GM12873 (cell line): ENCODE results near the gene DNM3.

Experiments
- TF ChIP-seq, protein P1 (sequence below): IDR thresholded peaks from 2 replicates; pipeline ENCODE4 v1.5.1; 2012; ENCODE audit warnings: low read depth, mild to moderate bottlenecking, moderate library complexity, low read length, control low read depth; ENCODE audit not compliant: insufficient read depth; ENCODE audit errors: missing control alignments

Gene DNM3

DNA sequence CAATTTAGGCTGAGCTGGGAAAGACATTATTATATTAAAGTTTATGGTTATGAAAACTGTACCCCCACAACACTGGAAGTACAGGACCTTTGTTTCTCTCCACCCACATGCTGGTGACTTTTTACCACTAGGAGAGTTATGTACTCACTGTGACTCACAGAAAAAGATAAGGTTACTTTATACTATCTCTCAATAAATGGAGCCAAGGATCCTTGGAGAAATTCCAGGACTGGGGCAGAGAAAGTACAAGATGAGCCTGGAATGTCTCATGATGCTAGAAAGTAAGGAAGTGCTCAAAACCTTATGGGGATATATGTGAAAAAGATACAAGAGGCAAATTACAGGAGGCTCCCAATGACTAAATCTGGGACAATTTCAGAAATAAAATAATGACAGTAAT lies 515.3 kb downstream of the DNM3 start:
- TF ChIP-seq, protein P1, sequence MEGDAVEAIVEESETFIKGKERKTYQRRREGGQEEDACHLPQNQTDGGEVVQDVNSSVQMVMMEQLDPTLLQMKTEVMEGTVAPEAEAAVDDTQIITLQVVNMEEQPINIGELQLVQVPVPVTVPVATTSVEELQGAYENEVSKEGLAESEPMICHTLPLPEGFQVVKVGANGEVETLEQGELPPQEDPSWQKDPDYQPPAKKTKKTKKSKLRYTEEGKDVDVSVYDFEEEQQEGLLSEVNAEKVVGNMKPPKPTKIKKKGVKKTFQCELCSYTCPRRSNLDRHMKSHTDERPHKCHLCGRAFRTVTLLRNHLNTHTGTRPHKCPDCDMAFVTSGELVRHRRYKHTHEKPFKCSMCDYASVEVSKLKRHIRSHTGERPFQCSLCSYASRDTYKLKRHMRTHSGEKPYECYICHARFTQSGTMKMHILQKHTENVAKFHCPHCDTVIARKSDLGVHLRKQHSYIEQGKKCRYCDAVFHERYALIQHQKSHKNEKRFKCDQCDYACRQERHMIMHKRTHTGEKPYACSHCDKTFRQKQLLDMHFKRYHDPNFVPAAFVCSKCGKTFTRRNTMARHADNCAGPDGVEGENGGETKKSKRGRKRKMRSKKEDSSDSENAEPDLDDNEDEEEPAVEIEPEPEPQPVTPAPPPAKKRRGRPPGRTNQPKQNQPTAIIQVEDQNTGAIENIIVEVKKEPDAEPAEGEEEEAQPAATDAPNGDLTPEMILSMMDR = no peak

DNA sequence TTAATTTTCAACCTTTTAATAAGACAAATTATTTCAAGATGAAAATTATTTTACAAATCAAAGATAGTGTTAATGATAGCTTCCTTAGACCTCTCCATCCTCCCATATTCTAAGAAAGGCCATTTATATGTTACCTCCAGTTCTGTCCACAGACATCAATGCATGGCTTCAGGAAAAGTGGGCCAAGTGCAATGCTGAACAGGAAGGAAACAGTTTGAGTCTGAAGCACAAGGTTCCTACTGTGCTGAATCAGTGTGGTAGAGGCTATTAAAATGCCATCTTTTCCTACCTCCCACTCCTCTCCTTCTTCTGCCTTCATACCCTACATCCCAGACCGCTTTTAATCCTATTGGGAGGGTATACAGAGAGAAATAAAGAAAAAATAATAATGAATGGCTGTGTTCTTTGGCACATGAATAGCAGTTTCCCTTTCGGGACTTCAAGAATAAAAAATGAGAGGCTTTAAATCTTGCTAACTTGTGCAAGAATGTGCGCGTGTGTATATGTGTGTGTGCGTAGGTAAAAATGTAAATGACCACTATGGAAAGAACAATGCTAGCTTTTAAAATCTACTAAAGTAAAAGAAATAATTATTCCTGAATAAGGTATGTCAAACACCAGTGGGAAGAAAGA lies 516.6 kb downstream of the DNM3 start:
- TF ChIP-seq, protein P1 = no peak

DNA sequence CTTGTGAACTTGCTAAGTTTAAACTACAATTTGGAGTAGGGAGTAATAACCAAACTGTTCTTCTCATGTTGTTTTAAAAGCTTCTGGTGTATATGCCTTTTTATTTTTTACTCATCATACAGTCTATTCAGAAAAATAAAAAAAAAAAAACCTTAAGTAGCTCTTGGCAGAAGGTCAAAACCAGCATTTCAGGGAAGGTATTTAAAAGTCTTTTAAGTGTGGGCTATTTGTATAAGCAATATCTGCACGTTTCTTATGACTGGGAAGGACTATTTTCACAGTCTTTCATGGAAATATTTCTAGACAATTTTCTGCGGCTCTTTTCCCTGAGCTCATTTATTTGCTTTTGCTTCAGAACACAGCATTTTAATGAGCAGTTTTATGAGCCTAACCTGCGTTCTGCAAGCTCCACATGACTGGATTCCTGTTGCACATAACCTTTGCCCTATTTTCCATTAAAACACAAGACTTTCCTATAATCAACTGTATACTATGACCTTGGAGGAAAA lies 518.2 kb downstream of the DNM3 start:
- TF ChIP-seq, protein P1 = no peak

DNA sequence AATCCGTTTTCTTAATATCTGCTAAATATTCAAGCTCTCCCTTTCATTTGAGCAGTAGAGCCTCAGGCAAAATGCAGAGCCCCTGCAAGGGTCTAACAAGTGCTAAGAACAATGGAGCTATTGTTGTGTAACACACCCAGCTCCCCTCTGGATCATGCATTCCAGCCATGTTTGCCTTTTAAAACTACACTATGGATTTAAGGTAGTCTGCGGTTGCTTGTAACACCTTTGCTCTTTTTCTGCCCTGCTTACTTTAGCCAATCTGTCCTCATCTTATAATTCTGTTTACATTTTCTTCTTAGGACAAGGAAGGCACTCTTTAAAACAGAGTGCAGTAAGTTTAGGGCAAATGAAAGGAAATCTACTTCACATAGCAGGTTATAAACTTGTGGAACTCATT lies 519.2 kb downstream of the DNM3 start:
- TF ChIP-seq, protein P1 = no peak

DNA sequence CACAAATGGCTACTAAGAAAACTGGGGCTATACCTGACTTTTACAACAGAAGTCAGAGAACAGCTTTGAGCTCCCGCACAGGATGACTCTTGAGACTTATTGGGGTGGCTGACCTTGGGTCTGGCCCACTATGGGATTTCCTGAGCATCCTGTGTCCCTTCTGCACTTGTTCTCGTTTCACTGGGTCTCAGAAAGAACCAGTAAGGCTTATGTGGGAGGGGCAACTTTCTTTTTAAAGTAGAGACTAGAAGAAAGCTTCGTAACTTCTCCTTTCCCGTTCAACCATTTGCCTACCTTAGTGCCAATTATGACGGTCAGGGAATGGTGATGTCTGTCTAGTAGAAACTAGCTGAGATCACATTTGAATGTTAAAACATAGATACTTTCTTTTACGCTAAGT lies 519.7 kb downstream of the DNM3 start:
- TF ChIP-seq, protein P1 = no peak

DNA sequence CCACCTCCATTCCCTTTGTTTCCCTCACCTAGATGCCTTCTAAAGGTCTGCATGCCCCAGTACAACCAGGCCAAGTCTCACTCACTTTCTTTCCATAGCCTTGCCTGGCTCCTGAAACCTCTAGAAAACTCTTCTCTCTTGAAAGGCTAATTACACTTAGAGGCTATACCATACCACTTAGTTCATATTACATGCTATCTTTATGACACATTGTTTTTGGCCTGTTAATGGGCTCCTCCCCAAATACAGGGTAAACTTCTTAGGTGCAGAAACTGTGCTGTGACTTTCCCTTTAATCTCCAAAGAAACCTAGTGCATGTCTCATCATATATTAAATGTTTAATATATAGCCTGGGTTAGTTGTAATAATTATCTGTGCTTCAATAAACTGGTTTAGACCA lies 522.6 kb downstream of the DNM3 start:
- TF ChIP-seq, protein P1 = no peak

DNA sequence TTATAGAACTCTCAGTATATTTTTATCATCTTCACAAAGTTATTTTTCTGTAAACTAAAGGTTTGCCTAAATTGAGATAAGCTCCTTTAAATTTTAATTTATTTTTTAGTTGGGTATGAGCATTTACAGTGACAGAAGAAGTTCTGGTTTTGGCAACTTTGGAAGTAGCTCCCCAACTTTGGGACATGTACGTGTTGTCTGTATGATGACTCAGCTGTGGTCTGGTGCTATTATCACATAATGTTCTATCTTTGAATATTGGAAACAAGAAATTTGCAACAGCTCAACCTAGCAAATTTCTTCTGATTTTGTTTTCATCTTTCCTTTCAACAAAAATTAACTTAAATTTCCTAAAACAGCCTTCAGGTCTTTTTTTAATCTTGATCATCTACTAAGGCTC lies 532.6 kb downstream of the DNM3 start:
- TF ChIP-seq, protein P1 = no peak

DNA sequence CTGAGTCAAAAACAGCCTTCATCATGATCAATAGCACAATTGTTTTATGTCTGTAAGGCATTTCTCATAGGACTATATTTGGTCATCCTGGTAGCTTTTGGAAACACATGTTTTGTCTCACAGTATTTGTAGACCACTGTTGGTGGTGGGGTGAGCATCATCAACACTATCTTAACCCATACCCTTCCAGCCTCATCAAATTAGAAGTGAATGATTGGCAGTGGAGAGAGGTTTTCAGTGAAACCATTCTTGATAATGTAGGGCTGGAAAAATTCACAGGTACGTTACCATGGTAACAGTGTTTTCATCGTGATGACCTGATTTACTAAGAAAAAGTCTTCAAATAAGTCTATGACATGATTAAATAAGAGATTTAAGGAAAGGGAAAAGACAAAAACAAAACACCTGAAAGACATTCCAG lies 533.9 kb downstream of the DNM3 start:
- TF ChIP-seq, protein P1 = no peak
